ENCODE data around the gene UBE2D1.
A peak's percentile ranks its signal among the peaks of the same experiment; 100 is the strongest.

The UBE2D1 gene

DNA sequence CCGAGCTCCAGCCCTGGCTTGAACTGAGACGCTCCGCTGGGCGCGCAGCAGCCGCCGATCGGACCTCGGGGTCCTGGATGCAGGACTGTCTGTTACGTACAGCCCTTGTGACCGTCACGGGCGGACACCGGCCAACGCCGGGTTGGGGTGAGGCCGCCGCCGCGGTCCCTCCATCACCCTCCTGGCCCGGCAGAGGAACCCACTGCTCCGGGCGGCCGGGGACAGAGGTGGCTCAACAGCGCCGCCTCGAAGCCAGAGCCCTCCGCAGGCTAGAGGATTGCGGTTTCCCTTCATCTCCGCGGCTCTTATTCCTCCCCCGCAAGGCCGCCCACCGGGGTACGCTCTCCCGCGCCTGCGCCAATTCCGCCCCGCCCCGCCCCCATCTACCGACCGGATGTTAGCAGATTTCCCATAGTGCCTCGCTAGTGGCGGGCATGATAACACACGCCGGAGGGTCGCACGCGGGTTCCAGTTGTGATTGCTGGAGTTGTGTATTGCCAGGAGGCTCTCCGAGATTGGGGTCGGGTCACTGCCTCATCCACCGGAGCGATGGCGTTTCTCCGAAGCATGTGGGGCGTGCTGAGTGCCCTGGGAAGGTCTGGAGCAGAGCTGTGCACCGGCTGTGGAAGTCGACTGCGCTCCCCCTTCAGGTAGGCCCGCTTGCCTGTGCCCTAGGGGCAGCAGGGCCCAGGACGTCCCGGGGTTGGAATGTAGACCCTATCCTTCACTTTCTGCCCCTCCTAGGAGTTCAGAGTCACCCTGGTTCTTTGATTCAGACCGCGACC is 50.4 kb downstream of the UBE2D1 start, which contains the start of gene TFAM:
TFAM (plus strand) TSS at position 412 of the 785 bp plus-strand sequence; CDS start at position 550, 138 bp downstream.
- TF ChIP-seq, protein P1, sequence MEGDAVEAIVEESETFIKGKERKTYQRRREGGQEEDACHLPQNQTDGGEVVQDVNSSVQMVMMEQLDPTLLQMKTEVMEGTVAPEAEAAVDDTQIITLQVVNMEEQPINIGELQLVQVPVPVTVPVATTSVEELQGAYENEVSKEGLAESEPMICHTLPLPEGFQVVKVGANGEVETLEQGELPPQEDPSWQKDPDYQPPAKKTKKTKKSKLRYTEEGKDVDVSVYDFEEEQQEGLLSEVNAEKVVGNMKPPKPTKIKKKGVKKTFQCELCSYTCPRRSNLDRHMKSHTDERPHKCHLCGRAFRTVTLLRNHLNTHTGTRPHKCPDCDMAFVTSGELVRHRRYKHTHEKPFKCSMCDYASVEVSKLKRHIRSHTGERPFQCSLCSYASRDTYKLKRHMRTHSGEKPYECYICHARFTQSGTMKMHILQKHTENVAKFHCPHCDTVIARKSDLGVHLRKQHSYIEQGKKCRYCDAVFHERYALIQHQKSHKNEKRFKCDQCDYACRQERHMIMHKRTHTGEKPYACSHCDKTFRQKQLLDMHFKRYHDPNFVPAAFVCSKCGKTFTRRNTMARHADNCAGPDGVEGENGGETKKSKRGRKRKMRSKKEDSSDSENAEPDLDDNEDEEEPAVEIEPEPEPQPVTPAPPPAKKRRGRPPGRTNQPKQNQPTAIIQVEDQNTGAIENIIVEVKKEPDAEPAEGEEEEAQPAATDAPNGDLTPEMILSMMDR (IDR thresholded peaks at IDR 0.05; ENCODE audit: insufficient read depth, low read length, missing control alignments), result peak; percentile 80
- ChIA-PET CTCF (interaction anchor here (0.7 to 7.7 kb wide), 26 partner anchors 8 to 809 kb away, joined by 3 to 74 read pairs (median 4); no protein-coding TSS in a partner anchor), POLR2A (interaction anchor here (0.6 to 1.3 kb wide), 6 partner anchors 12 to 116 kb away, joined by 3 to 5 read pairs (median 3); partner anchors contain the start of gene CISD1)
- H3K4me3 ChIP-seq (ENCODE audit: low read depth, low read length), result peak within 1 kb of the TSS; percentile 94
- DNase-seq (ENCODE audit: low read depth, low spot score), result peak; percentile 67

DNA sequence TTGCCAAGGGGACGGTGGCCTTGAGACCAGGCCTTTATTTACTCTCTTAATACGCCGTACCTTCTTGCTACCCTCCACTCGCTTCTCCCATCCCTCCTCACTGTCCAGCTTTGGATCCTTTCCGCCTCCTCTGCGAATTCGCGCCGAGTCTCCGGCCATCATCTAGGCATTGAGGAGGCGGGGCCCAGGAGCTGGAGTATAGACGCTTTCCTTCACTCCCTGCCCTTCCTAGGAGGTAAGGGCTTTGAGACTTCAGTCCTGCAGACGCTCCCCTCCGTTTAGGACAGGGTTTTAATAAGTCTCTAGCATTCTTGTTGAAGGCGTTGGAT is 50.9 kb downstream of the UBE2D1 start:
- ChIA-PET CTCF (interaction anchor here (1.2 to 7.7 kb wide), 11 partner anchors 11 to 423 kb away, joined by 3 to 74 read pairs (median 4); no protein-coding TSS in a partner anchor), POLR2A (interaction anchor here (0.6 to 1.3 kb wide), 2 partner anchors 12 to 20 kb away, joined by 3 read pairs; no protein-coding TSS in a partner anchor)
- TF ChIP-seq, protein P1 (IDR thresholded peaks at IDR 0.05; ENCODE audit: insufficient read depth, low read length, missing control alignments), result no peak
- peak overlapping the region; percentile 94 for H3K4me3 ChIP-seq (ENCODE audit: low read depth, low read length)
- DNase-seq (ENCODE audit: low read depth, low spot score), result no peak

DNA sequence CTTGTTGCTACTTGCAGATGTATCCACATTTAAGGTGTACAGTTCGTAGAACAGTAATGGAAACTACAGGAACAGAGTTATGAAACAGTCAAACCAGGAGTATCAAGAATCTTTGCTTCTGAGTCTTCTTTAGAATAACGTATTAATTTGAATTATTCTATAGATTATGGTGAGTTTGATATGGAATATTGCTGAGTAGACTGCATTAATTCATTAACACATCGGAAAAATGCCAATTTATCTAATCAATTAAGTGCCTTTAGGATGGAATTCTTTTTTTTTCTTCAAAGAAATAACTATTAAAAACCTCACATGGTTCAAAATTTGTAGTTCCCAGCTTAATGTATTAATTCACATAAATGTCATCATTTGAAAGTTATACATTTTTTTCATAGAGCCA is 54.2 kb downstream of the UBE2D1 start:
- TF ChIP-seq, protein P1 (IDR thresholded peaks at IDR 0.05; ENCODE audit: insufficient read depth, low read length, missing control alignments), result no peak
- no peak for DNase-seq (ENCODE audit: low read depth, low spot score)
- no peak overlapping the region for H3K4me3 ChIP-seq (ENCODE audit: low read depth, low read length)
- POLR2A ChIA-PET, result no interaction called here
- CTCF ChIA-PET, result no interaction called here

DNA sequence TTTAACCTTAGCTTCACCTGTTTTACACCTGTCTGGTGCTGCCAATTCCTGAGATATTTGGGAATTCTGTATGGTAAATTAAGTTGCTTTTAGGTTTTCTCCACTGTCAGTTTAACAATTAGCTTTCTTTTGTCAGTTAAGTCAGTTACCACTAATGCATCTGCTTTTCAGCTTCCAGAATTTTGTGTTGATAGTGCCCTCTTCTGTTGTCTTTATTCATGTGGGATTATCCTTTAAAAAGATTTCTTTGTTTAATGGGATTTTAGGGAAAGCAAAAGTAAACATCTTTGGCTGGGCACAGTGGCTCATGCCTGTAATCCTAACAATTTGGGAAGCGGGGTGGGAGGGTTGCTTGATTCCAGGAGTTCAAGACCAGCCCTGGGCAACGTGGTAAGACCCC is 58.5 kb downstream of the UBE2D1 start:
- TF ChIP-seq, protein P1 (IDR thresholded peaks at IDR 0.05; ENCODE audit: insufficient read depth, low read length, missing control alignments), result no peak

DNA sequence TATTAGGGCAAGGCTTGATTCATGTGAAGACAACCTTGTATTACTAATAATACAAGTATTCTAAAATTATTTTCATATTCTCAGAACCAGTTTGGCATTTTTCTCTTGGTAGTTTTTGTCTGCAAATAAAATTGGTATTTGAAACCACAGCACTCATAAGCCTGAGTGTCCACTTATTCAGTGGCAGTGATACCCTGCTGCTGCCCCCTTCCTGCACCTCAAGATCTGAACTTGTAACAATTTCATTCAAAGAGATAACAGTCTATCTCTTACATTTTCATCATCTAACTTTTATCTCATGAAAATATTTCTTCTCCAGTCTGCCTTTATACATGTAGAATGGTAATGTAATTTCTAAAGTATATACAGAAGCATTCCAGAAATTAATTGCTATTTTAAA is 59.7 kb downstream of the UBE2D1 start:
- H3K4me3 ChIP-seq (ENCODE audit: low read depth, low read length), result no peak overlapping the region
- POLR2A ChIA-PET, result no interaction called here
- DNase-seq (ENCODE audit: low read depth, low spot score), result no peak
- TF ChIP-seq, protein P1 (IDR thresholded peaks at IDR 0.05; ENCODE audit: insufficient read depth, low read length, missing control alignments), result no peak
- CTCF ChIA-PET, result interaction anchor here (1.0 to 4.2 kb wide), 3 partner anchors 95 to 220 kb away, joined by 3 to 28 read pairs (median 5); no protein-coding TSS in a partner anchor

More for the DNA sequence above, 58.5 kb downstream of the UBE2D1 start:
- POLR2A ChIA-PET, result interaction anchor here (0.7 kb wide), 1 partner anchor 220 kb away, joined by 3 read pairs; no protein-coding TSS in a partner anchor
- CTCF ChIA-PET, result interaction anchor here (1.1 to 4.2 kb wide), 6 partner anchors 9 to 216 kb away, joined by 3 to 28 read pairs (median 3); partner anchors contain the start of gene TFAM
- no peak for DNase-seq (ENCODE audit: low read depth, low spot score)
- H3K4me3 ChIP-seq (ENCODE audit: low read depth, low read length), result no peak overlapping the region

DNA sequence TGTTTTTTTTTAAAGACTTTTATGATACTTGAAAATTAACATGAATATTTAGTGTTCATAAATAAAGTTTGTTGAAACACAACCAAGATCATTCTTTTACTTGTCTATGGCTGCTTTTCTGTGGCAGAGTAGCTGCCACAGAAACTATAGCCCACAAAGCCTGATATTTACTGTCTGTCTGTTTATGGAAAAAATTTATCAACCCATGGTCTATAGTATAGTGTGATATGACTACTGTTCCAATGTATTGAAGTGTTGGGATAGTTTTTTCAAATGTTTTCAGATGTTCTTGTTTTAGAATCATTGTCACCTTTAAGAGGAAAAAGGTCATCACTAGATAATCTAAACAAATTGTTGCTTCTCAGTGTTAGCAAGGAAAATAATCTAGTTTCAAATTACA is 61.3 kb downstream of the UBE2D1 start:
- POLR2A ChIA-PET, result no interaction called here
- CTCF ChIA-PET, result interaction anchor here (1.0 to 2.0 kb wide), 4 partner anchors 9 to 19 kb away, joined by 3 to 9 read pairs (median 5); partner anchors contain the start of gene TFAM
- no peak for DNase-seq (ENCODE audit: low read depth, low spot score)
- no peak overlapping the region for H3K4me3 ChIP-seq (ENCODE audit: low read depth, low read length)
- TF ChIP-seq, protein P1 (IDR thresholded peaks at IDR 0.05; ENCODE audit: insufficient read depth, low read length, missing control alignments), result no peak
